H1 (cell line): ENCODE measurements around the gene RENBP. TPM values are rescaled to one million over a fixed set of nuclear protein-coding genes. Genes with fewer than 3 reads are reported as not detected.

Source experiments
- CTCF ChIA-PET: fragments of 300-600 bp; sonication (Branson Sonifier 250); formaldehyde crosslinking; loops from one replicate; lab custom pipeline; 2021; ENCODE audit not compliant: partially characterized antibody; lab: Charles Lee
- POLR2A ChIA-PET: fragments of 300-600 bp; sonication (Branson Sonifier 250); formaldehyde crosslinking; loops from one replicate; lab custom pipeline; 2021; ENCODE audit warnings: inconsistent platforms; ENCODE audit not compliant: partially characterized antibody; lab: Charles Lee
- DNase-seq, 2 experiments: peaks; one replicate each; pipeline versions ENCODE4 v3.0.0 to v3.0.0-alpha.2; 2010 to 2022; ENCODE audit warnings: low spot score in 2 of 2, low read depth in 1 of 2, mixed read lengths in 1 of 2
- FAIRE-seq: peaks from 2 replicates; lab custom pipeline; 2011; peaks lifted over from hg19 to GRCh38; lab: Jason Lieb, UNC
- H2AFZ ChIP-seq: 2 replicates; pipeline ENCODE4 v1.8.1; 2012; ENCODE audit warnings: low read length, inconsistent platforms
- H2AK5ac ChIP-seq: 2 replicates; pipeline ENCODE4 v1.6.1; 2013; ENCODE audit warnings: low read depth, low read length
- H2BK120ac ChIP-seq: replicated peaks from 2 replicates; pipeline ENCODE3; 2013; ENCODE audit warnings: low read depth, low read length, inconsistent platforms
- H2BK12ac ChIP-seq: 2 replicates; pipeline ENCODE4 v1.6.1; 2013; ENCODE audit warnings: low read depth, low read length
- H2BK15ac ChIP-seq: 2 replicates; pipeline ENCODE4 v1.6.1; 2013; ENCODE audit warnings: low read length
- H2BK20ac ChIP-seq: 2 replicates; pipeline ENCODE4 v1.6.1; 2013; ENCODE audit warnings: low read length
- H2BK5ac ChIP-seq: 2 replicates; pipeline ENCODE4 v1.6.1; 2013; ENCODE audit warnings: low read depth, low read length
- H3K14ac ChIP-seq: 2 replicates; pipeline ENCODE4 v1.6.1; 2013; ENCODE audit warnings: inconsistent platforms; ENCODE audit not compliant: insufficient read length
- H3K18ac ChIP-seq: 2 replicates; pipeline ENCODE4 v1.6.1; 2013; ENCODE audit warnings: low read length; ENCODE audit errors: extremely low read depth
- H3K23ac ChIP-seq: 2 replicates; pipeline ENCODE4 v1.6.1; 2013; ENCODE audit warnings: inconsistent platforms; ENCODE audit not compliant: insufficient read length
- H3K23me2 ChIP-seq: 2 replicates; pipeline ENCODE4 v1.6.1; 2013; ENCODE audit warnings: low read depth, low read length
- H3K27ac ChIP-seq: 2 replicates; pipeline ENCODE4 v1.6.1; 2011; ENCODE audit warnings: low read depth, low read length, inconsistent platforms
- H3K27me3 ChIP-seq, 4 experiments: replicated peaks in 1 of 4; 1 replicate in 1 of 4; 2 replicates in 3 of 4; pipeline versions ENCODE4 v1.6.1 to v1.8.1; 2011 to 2013; ENCODE audit warnings: low read length in 3 of 4, mild to moderate bottlenecking in 3 of 4, inconsistent platforms in 2 of 4, mixed read lengths in 2 of 4, moderate library complexity in 1 of 4; ENCODE audit not compliant: control insufficient read depth in 3 of 4, insufficient read depth in 3 of 4; ENCODE audit errors: extremely low read depth in 1 of 4
- H3K36me3 ChIP-seq, 4 experiments: 2 replicates each; pipeline versions ENCODE4 v1.6.1 to v1.8.1; 2011 to 2013; ENCODE audit warnings: mild to moderate bottlenecking in 4 of 4, low read length in 3 of 4, moderate library complexity in 2 of 4, control low read depth in 1 of 4, inconsistent platforms in 1 of 4; ENCODE audit not compliant: insufficient read depth in 4 of 4, control insufficient read depth in 2 of 4
- H3K4ac ChIP-seq: replicated peaks from 2 replicates; pipeline ENCODE3; 2013; ENCODE audit warnings: low read length, low read depth, mixed read lengths, inconsistent platforms; ENCODE audit not compliant: insufficient read length
- H3K4me1 ChIP-seq, 4 experiments: replicated peaks in 1 of 4; 1 replicate in 1 of 4; 2 replicates in 3 of 4; pipeline versions ENCODE4 v1.6.1 to v1.8.1; 2011 to 2013; ENCODE audit warnings: low read length in 3 of 4, inconsistent platforms in 2 of 4, mixed read lengths in 1 of 4; ENCODE audit not compliant: insufficient read depth in 4 of 4, control insufficient read depth in 3 of 4
- H3K4me2 ChIP-seq, 2 experiments: 2 replicates each; pipeline versions ENCODE4 v1.6.1 to v1.8.1; 2011 to 2013; ENCODE audit warnings: low read depth in 2 of 2, low read length in 2 of 2, control low read depth in 1 of 2, inconsistent platforms in 1 of 2, mild to moderate bottlenecking in 1 of 2; ENCODE audit not compliant: insufficient read depth in 1 of 2
- H3K4me3 ChIP-seq, 4 experiments: fragments of 200-600, 300-600 bp in 1 of 4; sonication (generic), shearing (Covaris generic), sonication (Bioruptor Twin) in 1 of 4; 2 replicates each; pipeline versions ENCODE4 v1.5.1 to v1.8.1; 2011 to 2016; ENCODE audit warnings: low read length in 4 of 4, low read depth in 3 of 4, control low read depth in 2 of 4, inconsistent platforms in 2 of 4, mild to moderate bottlenecking in 2 of 4, mixed read lengths in 1 of 4, moderate library complexity in 1 of 4; ENCODE audit not compliant: insufficient read depth in 2 of 4; ENCODE audit errors: extremely low read depth in 1 of 4
- H3K56ac ChIP-seq: replicated peaks from 2 replicates; pipeline ENCODE3; 2013; ENCODE audit warnings: low read depth, mild to moderate bottlenecking, mixed read lengths, low read length, inconsistent platforms; ENCODE audit not compliant: insufficient read length
- H3K79me1 ChIP-seq: 2 replicates; pipeline ENCODE4 v1.6.1; 2013; ENCODE audit warnings: low read depth, low read length, control low read depth
- H3K79me2 ChIP-seq, 2 experiments: 2 replicates each; pipeline versions ENCODE4 v1.6.1 to v1.8.1; 2012 to 2013; ENCODE audit warnings: low read length in 2 of 2, mild to moderate bottlenecking in 2 of 2, inconsistent platforms in 1 of 2; ENCODE audit not compliant: insufficient read depth in 2 of 2, control insufficient read depth in 1 of 2
- H3K9ac ChIP-seq, 4 experiments: replicated peaks in 1 of 4; 1 replicate in 1 of 4; 2 replicates in 3 of 4; pipeline versions ENCODE4 v1.6.1 to v1.8.1; 2011 to 2013; ENCODE audit warnings: low read depth in 3 of 4, low read length in 3 of 4, control low read depth in 2 of 4, mild to moderate bottlenecking in 2 of 4, moderate library complexity in 2 of 4, inconsistent platforms in 1 of 4; ENCODE audit errors: extremely low read depth in 1 of 4
- H3K9me3 ChIP-seq, 2 experiments: 2 replicates each; pipeline versions ENCODE4 v1.6.1 to v1.8.1; 2012 to 2013; ENCODE audit warnings: mild to moderate bottlenecking in 2 of 2, moderate library complexity in 2 of 2, control low read depth in 1 of 2, inconsistent platforms in 1 of 2, low read depth in 1 of 2, low read length in 1 of 2, mixed read lengths in 1 of 2; ENCODE audit not compliant: insufficient read depth in 2 of 2
- H4K20me1 ChIP-seq, 2 experiments: replicated peaks in 1 of 2; 2 replicates each; pipeline versions ENCODE3 to v1.8.1; 2011 to 2013; ENCODE audit warnings: inconsistent platforms in 2 of 2, low read length in 2 of 2, mild to moderate bottlenecking in 1 of 2; ENCODE audit not compliant: insufficient read depth in 2 of 2, control insufficient read depth in 1 of 2
- H4K5ac ChIP-seq: 2 replicates; pipeline ENCODE4 v1.6.1; 2013; ENCODE audit warnings: low read length, low read depth, mixed read lengths, inconsistent platforms; ENCODE audit not compliant: insufficient read length
- H4K8ac ChIP-seq: 2 replicates; pipeline ENCODE4 v1.8.0; 2013; ENCODE audit warnings: mild to moderate bottlenecking, moderate library complexity, low read length, inconsistent platforms; ENCODE audit not compliant: insufficient read depth; ENCODE audit errors: extremely low read depth
- H4K91ac ChIP-seq: replicated peaks from 2 replicates; pipeline ENCODE3; 2013; ENCODE audit warnings: low read length, mixed read lengths, inconsistent platforms; ENCODE audit not compliant: insufficient read length
- ASH2L ChIP-seq: fragments of 200-600, 300-600 bp; sonication (generic); IDR thresholded peaks from one replicate; pipeline ENCODE4 v1.7.1; 2017; ENCODE audit warnings: low read length
- EP300 ChIP-seq, 2 experiments: IDR thresholded peaks; 1 replicate in 1 of 2; 2 replicates in 1 of 2; pipeline ENCODE4 v1.6.1; 2011 to 2012; ENCODE audit warnings: low read depth in 2 of 2, low read length in 2 of 2, mild to moderate bottlenecking in 2 of 2, borderline replicate concordance in 1 of 2, inconsistent platforms in 1 of 2, moderate library complexity in 1 of 2
- HDAC2 ChIP-seq, 2 experiments: fragments of 300-600 bp in 1 of 2; sonication (generic) in 1 of 2; IDR thresholded peaks; 2 replicates each; pipeline ENCODE4 v1.6.1; 2011 to 2012; ENCODE audit warnings: low read depth in 2 of 2, low read length in 2 of 2, mild to moderate bottlenecking in 2 of 2, moderate library complexity in 2 of 2, borderline replicate concordance in 1 of 2, inconsistent platforms in 1 of 2
- JUND ChIP-seq: IDR thresholded peaks from 2 replicates; pipeline ENCODE4 v1.6.1; 2011; ENCODE audit warnings: mild to moderate bottlenecking, improper control_type of control experiment, low read length
- SIN3A ChIP-seq, 2 experiments: IDR thresholded peaks in 1 of 2; conservative IDR thresholded peaks in 1 of 2; 2 replicates each; pipeline ENCODE4 v1.6.1; 2011 to 2012; ENCODE audit warnings: low read length in 2 of 2, improper control_type of control experiment in 1 of 2, low read depth in 1 of 2, mild to moderate bottlenecking in 1 of 2
- SIX5 ChIP-seq: IDR thresholded peaks from 2 replicates; pipeline ENCODE4 v1.6.1; 2011; ENCODE audit warnings: mild to moderate bottlenecking, low read depth, low read length
- SP4 ChIP-seq: IDR thresholded peaks from 2 replicates; pipeline ENCODE4 v1.6.1; 2012; ENCODE audit warnings: low read length, inconsistent platforms
- TAF1 ChIP-seq: IDR thresholded peaks from 2 replicates; pipeline ENCODE4 v1.6.1; 2011; ENCODE audit warnings: mild to moderate bottlenecking, low read depth, low read length
- TAF7 ChIP-seq: optimal IDR thresholded peaks from 2 replicates; pipeline ENCODE3; 2011; ENCODE audit warnings: low read depth, mild to moderate bottlenecking, inconsistent platforms, low read length, moderate library complexity, borderline replicate concordance
- ZNF274 ChIP-seq: IDR thresholded peaks from 2 replicates; pipeline ENCODE4 v1.7.0; 2012; ENCODE audit warnings: low read length, borderline replicate concordance; ENCODE audit errors: extremely low read depth
- WGBS, 2 experiments: shearing (Covaris generic) in 1 of 2; methylation state at CpG; one replicate each; pipeline versions ENCODE4 v1.1.6 to v1.1.7; 2013 to 2015; ENCODE audit warnings: low lambda C conversion rate in 2 of 2, mixed read lengths in 2 of 2, inconsistent platforms in 1 of 2, low coverage in 1 of 2, missing lambda C conversion rate in 1 of 2; ENCODE audit not compliant: insufficient replicate concordance in 2 of 2, insufficient coverage in 1 of 2, insufficient read length in 1 of 2; ENCODE audit errors: extremely low coverage in 1 of 2, missing lambda C conversion rate in 1 of 2; 5-methylcytosine and 5-hydroxymethylcytosine counted together
- polyA plus RNA-seq, 7 experiments: library from polyadenylated mRNA; depleted of rRNA in 3 of 7; stranded (reverse) in 5 of 7; unstranded in 2 of 7; fragments of >200 nt in 5 of 7; fragments of 200-250 nt in 2 of 7; gene quantifications; 1 replicate in 5 of 7; 2 replicates in 1 of 7; 4 replicates in 1 of 7; pipeline versions ENCODE4 v1.2.1 to v1.2.3, GENCODE V29; 2011 to 2013; ENCODE audit warnings: missing spikeins in 2 of 7, mixed read lengths in 2 of 7
- total RNA-seq: library from RNA; stranded (reverse); fragmentation: NEBNext Ultra II Directional; extraction: Animal tissue kit (Norgen Biotek cat#: 25700); gene quantifications from 2 replicates; pipeline ENCODE4 v1.2.1, GENCODE V29; 2021
- TF ChIP-seq, protein P1 (sequence below): IDR thresholded peaks from 2 replicates; pipeline ENCODE4 v1.6.1; 2012; ENCODE audit warnings: inconsistent platforms
- TF ChIP-seq, protein P2 (sequence below): IDR thresholded peaks from 2 replicates; pipeline ENCODE4 v1.6.1; 2012; ENCODE audit warnings: inconsistent platforms

RENBP gene
- total and polyA plus RNA-seq, 2 of the 8 experiments (the other 6 are each of a cell fraction or from before 2014, with no cell fraction given) = 12.4 to 21.8 TPM

DNA sequence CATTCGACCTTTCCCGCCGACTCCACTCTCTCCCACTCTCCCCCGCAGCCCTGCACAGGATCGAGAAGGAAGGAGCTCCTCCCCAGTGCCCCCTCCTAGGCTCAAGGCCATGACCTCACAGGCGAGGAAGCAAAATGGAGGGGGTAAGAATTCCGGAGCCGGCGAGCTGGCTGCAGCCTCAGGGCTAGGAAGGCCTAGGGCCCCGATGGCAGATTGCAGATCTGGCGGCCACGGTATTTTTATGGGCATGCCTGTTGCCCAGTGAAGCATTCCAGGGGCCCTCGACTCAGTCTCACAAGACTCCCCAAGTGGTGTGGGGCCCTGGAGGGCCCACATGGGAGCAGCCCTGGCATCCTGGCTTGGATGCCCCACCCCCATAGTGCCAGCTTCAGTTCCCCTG is 57.5 kb downstream of the RENBP start:
- no peak for FAIRE-seq
- Histone ChIP-seq H3K27ac (no peak overlapping the region), H3K23ac (no peak overlapping the region), H4K91ac (peak overlapping the region; percentile 6), H3K4me2 (peak overlapping the region; percentile 68 to 78), H4K5ac (no peak overlapping the region), H3K9ac (no peak overlapping the region), H3K56ac (no peak overlapping the region), H3K23me2 (peaks cover 8% of the 10 kb centered on the region; the same call in 1 of the 2 replicates), H3K4me3 (peak overlapping the region; percentile 29 to 63 (median 38); a peak in 7 of 8 replicates), H3K79me2 (no peaks in the 10 kb centered on the region; a peak in 1 of 4 replicates), H2BK5ac (no peak overlapping the region), H2BK12ac (peak overlapping the region; percentile 27; the same call in 1 of the 2 replicates), H3K9me3 (no peaks in the 10 kb centered on the region), H4K8ac (no peak overlapping the region), H2AK5ac (no peak overlapping the region), H3K4me1 (peaks cover 0 to 26% (median 14%) of the 10 kb centered on the region in 4 experiments; a peak in 6 of 7 replicates), H3K27me3 (peaks cover 0 to 17% (median under 1%) of the 10 kb centered on the region in 4 experiments; a peak in 3 of 7 replicates), H2BK120ac (no peak overlapping the region), H3K79me1 (no peaks in the 10 kb centered on the region), H2BK15ac (no peak overlapping the region), H2BK20ac (no peak overlapping the region), H3K18ac (peak overlapping the region; percentile 48; the same call in 1 of the 2 replicates), H3K14ac (no peak overlapping the region), H3K4ac (no peak overlapping the region), H4K20me1 (peaks cover 0 to 2% of the 10 kb centered on the region in 2 experiments), H3K36me3 (no peaks in the 10 kb centered on the region), H2AFZ (no peak overlapping the region)
- 18% methylated on average over 11 of the region's 13 CpGs; no CpG with 5 or more reads in 1 of the 2 experiments for WGBS, 2 experiments
- CTCF ChIA-PET = interaction anchor here (0.6 to 1.9 kb wide), 9 partner anchors 9 to 68 kb away, joined by 3 to 9 read pairs (median 3); no protein-coding TSS in a partner anchor
- DNase-seq = no peak
- POLR2A ChIA-PET = interaction anchor here (0.7 to 2.2 kb wide), 11 partner anchors 22 to 121 kb away, joined by 3 to 13 read pairs (median 3); partner anchors contain the start of gene ARHGAP4
- no peak for TF ChIP-seq SIX5
- no peak for TF ChIP-seq ZNF274
- no peak for TF ChIP-seq JUND
- TF ChIP-seq SIN3A (conservative IDR thresholded peaks at IDR 0.05 in 1 of 2, IDR thresholded peaks at IDR 0.05 in 1 of 2; ENCODE audit: low read depth in 1 of 2, low read length in 2 of 2) = no peak
- TF ChIP-seq, protein P1, sequence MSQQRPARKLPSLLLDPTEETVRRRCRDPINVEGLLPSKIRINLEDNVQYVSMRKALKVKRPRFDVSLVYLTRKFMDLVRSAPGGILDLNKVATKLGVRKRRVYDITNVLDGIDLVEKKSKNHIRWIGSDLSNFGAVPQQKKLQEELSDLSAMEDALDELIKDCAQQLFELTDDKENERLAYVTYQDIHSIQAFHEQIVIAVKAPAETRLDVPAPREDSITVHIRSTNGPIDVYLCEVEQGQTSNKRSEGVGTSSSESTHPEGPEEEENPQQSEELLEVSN = no peak
- TF ChIP-seq HDAC2 (IDR thresholded peaks at IDR 0.05; ENCODE audit: borderline replicate concordance in 1 of 2, low read depth in 2 of 2, low read length in 2 of 2) = no peak
- TF ChIP-seq ASH2L = no peak
- no peak for TF ChIP-seq SP4
- TF ChIP-seq, protein P2, sequence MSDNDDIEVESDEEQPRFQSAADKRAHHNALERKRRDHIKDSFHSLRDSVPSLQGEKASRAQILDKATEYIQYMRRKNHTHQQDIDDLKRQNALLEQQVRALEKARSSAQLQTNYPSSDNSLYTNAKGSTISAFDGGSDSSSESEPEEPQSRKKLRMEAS = no peak
- TF ChIP-seq EP300 (IDR thresholded peaks at IDR 0.05; ENCODE audit: borderline replicate concordance in 1 of 2, low read depth in 2 of 2, low read length in 2 of 2) = no peak
- TF ChIP-seq TAF7 = no peak
- TF ChIP-seq TAF1 = no peak
